ENCODE measurements around the gene ADAMTS6.

Gene ADAMTS6

DNA sequence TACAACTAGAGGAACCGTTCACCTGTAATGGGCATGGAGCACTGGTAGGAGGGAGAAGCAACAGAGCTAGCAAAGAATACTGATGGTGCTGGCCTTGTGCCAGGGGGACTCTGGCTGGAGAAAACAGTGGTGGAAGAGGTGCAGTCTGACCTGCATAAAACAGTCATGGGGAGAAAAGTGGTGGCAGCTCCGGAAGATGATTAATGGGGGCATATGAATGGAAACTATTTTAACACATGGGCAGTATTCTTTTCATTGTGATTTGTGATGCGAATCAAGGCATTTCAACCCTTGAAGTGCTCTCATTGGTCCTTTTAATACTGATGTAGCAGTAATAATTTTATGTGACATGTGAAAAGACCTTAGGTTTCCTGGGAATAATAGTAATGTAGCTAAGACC is 219.6 kb downstream of the ADAMTS6 start:
- Histone ChIP-seq H3K4me3 (ENCODE audit: low read length in 2 of 2) (no peak overlapping the region), H2BK5ac (ENCODE audit: low read length) (no peak overlapping the region), H2AK5ac (ENCODE audit: low read depth, low read length) (no peak overlapping the region), H3K14ac (ENCODE audit: low read length) (no peak overlapping the region), H3K79me1 (ENCODE audit: low read depth, low read length) (no peaks in the 10 kb centered on the region), H3K27ac (replicated peaks; ENCODE audit: low read length) (no peak overlapping the region), H3K4ac (ENCODE audit: low read length) (no peak overlapping the region), H3K23ac (ENCODE audit: low read depth, low read length, poor library complexity) (no peak overlapping the region), H3K9me3 (replicated peaks in 1 of 2; ENCODE audit: control insufficient read depth in 2 of 2, insufficient read depth in 1 of 2, low read depth in 1 of 2, low read length in 2 of 2) (no peaks in the 10 kb centered on the region), H4K8ac (ENCODE audit: low read depth, low read length) (no peak overlapping the region), H2BK120ac (ENCODE audit: low read depth, low read length) (no peak overlapping the region), H3K4me2 (ENCODE audit: insufficient read depth, low read length, poor library complexity, severe bottlenecking) (no peak overlapping the region), H3K27me3 (ENCODE audit: control insufficient read depth in 3 of 3, insufficient read depth in 3 of 3, low read depth in 1 of 3, low read length in 3 of 3) (no peaks in the 10 kb centered on the region), H2BK12ac (ENCODE audit: low read length) (no peak overlapping the region), H3K18ac (ENCODE audit: low read length) (no peak overlapping the region), H3K9ac (ENCODE audit: low read depth, low read length, poor library complexity) (no peak overlapping the region), H2AFZ (ENCODE audit: low read length) (peak overlapping the region; percentile 70), H2BK15ac (ENCODE audit: low read length) (no peak overlapping the region), H3K36me3 (replicated peaks in 1 of 2; ENCODE audit: control insufficient read depth in 2 of 2, insufficient read depth in 2 of 2, low read length in 2 of 2) (peaks cover 0 to 2% of the 10 kb centered on the region in 2 donors), H3K4me1 (ENCODE audit: control insufficient read depth in 2 of 2, insufficient read depth in 1 of 2, low read depth in 1 of 2, low read length in 2 of 2) (peaks cover 2 to 10% of the 10 kb centered on the region in 2 donors), H4K91ac (ENCODE audit: low read depth, low read length, poor library complexity) (no peak overlapping the region)
- no peak for DNase-seq (ENCODE audit: low spot score)
- no CpG with 5 or more reads among the region's 3 CpGs for WGBS, 2 donors (ENCODE audit: extremely low coverage in 2 of 2, insufficient read length in 2 of 2, insufficient replicate concordance in 1 of 2)

DNA sequence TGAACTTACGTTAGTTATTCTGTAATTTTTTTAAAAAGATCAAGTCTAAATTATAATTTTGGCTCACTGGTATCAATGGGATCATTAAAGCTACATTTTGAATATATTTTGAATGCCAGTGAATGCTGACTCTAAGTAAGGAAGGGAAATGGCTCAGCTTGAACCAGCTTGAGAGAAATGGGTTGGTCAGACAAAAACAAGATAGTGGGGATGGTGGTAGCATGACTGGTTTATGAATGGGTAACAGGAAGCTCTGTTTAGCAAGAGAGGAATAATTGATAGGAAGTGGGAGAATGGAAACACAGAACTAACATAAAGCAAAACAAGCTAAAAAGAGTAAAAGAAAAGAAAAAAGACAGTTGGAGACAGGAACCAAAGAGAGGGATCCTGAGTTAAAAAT is 220.2 kb downstream of the ADAMTS6 start:
- WGBS, 2 donors (ENCODE audit: extremely low coverage in 2 of 2, insufficient read length in 2 of 2, insufficient replicate concordance in 1 of 2): no CpG with 5 or more reads among the region's 1 CpG

DNA sequence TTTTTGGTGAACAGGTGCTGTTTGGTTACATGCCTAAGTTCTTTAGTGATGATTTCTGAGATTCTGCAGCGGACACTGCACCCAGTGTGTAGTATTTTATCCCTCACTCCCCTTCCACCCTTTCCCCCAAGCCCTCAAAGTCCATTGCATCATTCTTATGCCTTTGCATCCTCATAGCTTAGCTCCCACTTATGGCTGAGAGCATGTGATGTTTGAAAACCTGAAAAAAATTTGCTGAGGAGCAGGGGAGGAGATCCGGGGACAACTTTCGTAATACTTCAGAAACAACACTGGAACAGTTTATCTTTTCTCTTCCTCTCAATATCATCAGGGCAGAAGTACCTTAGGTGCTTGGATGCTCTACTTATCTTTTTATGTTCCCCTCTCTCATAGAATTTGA is 226.4 kb downstream of the ADAMTS6 start:
- Histone ChIP-seq H3K4me1 (ENCODE audit: control insufficient read depth in 2 of 2, insufficient read depth in 1 of 2, low read depth in 1 of 2, low read length in 2 of 2) (no peaks in the 10 kb centered on the region), H3K27ac (replicated peaks; ENCODE audit: low read length) (no peak overlapping the region), H4K91ac (ENCODE audit: low read depth, low read length, poor library complexity) (no peak overlapping the region), H3K23ac (ENCODE audit: low read depth, low read length, poor library complexity) (no peak overlapping the region), H3K4me2 (ENCODE audit: insufficient read depth, low read length, poor library complexity, severe bottlenecking) (no peak overlapping the region), H2AK5ac (ENCODE audit: low read depth, low read length) (no peak overlapping the region), H3K4me3 (ENCODE audit: low read length in 2 of 2) (no peak overlapping the region), H3K9ac (ENCODE audit: low read depth, low read length, poor library complexity) (no peak overlapping the region), H2BK15ac (ENCODE audit: low read length) (no peak overlapping the region), H3K27me3 (ENCODE audit: control insufficient read depth in 3 of 3, insufficient read depth in 3 of 3, low read depth in 1 of 3, low read length in 3 of 3) (no peaks in the 10 kb centered on the region), H3K18ac (ENCODE audit: low read length) (no peak overlapping the region), H2BK120ac (ENCODE audit: low read depth, low read length) (no peak overlapping the region), H3K36me3 (replicated peaks in 1 of 2; ENCODE audit: control insufficient read depth in 2 of 2, insufficient read depth in 2 of 2, low read length in 2 of 2) (peaks cover 0 to 2% of the 10 kb centered on the region in 2 donors), H2BK5ac (ENCODE audit: low read length) (no peak overlapping the region), H3K4ac (ENCODE audit: low read length) (no peak overlapping the region), H2AFZ (ENCODE audit: low read length) (no peak overlapping the region), H3K9me3 (replicated peaks in 1 of 2; ENCODE audit: control insufficient read depth in 2 of 2, insufficient read depth in 1 of 2, low read depth in 1 of 2, low read length in 2 of 2) (no peaks in the 10 kb centered on the region), H4K8ac (ENCODE audit: low read depth, low read length) (no peak overlapping the region), H3K79me1 (ENCODE audit: low read depth, low read length) (no peaks in the 10 kb centered on the region), H3K14ac (ENCODE audit: low read length) (no peak overlapping the region), H2BK12ac (ENCODE audit: low read length) (no peak overlapping the region)
- WGBS, 2 donors (ENCODE audit: extremely low coverage in 2 of 2, insufficient read length in 2 of 2, insufficient replicate concordance in 1 of 2): no CpG with 5 or more reads among the region's 3 CpGs
- DNase-seq (ENCODE audit: low spot score): no peak

More for the DNA sequence above, 220.2 kb downstream of the ADAMTS6 start:
- no peak overlapping the region for H4K91ac ChIP-seq (ENCODE audit: low read depth, low read length, poor library complexity)
- H3K36me3 ChIP-seq (replicated peaks in 1 of 2; ENCODE audit: control insufficient read depth in 2 of 2, insufficient read depth in 2 of 2, low read length in 2 of 2): peaks cover 0 to 2% of the 10 kb centered on the region in 2 donors
- H3K9ac ChIP-seq (ENCODE audit: low read depth, low read length, poor library complexity): no peak overlapping the region
- H2AFZ ChIP-seq (ENCODE audit: low read length): no peak overlapping the region
- no peak overlapping the region for H3K27ac ChIP-seq (replicated peaks; ENCODE audit: low read length)
- H3K14ac ChIP-seq (ENCODE audit: low read length): no peak overlapping the region
- no peaks in the 10 kb centered on the region for H3K9me3 ChIP-seq (replicated peaks in 1 of 2; ENCODE audit: control insufficient read depth in 2 of 2, insufficient read depth in 1 of 2, low read depth in 1 of 2, low read length in 2 of 2)
- no peak overlapping the region for H3K18ac ChIP-seq (ENCODE audit: low read length)
- H3K4ac ChIP-seq (ENCODE audit: low read length): no peak overlapping the region
- H3K4me3 ChIP-seq (ENCODE audit: low read length in 2 of 2): no peak overlapping the region
- H2BK5ac ChIP-seq (ENCODE audit: low read length): no peak overlapping the region
- H3K4me1 ChIP-seq (ENCODE audit: control insufficient read depth in 2 of 2, insufficient read depth in 1 of 2, low read depth in 1 of 2, low read length in 2 of 2): peaks cover 2 to 10% of the 10 kb centered on the region in 2 donors
- no peaks in the 10 kb centered on the region for H3K79me1 ChIP-seq (ENCODE audit: low read depth, low read length)
- H3K4me2 ChIP-seq (ENCODE audit: insufficient read depth, low read length, poor library complexity, severe bottlenecking): no peak overlapping the region
- no peak overlapping the region for H2BK12ac ChIP-seq (ENCODE audit: low read length)
- H2BK120ac ChIP-seq (ENCODE audit: low read depth, low read length): no peak overlapping the region
- no peaks in the 10 kb centered on the region for H3K27me3 ChIP-seq (ENCODE audit: control insufficient read depth in 3 of 3, insufficient read depth in 3 of 3, low read depth in 1 of 3, low read length in 3 of 3)
- H2BK15ac ChIP-seq (ENCODE audit: low read length): no peak overlapping the region
- no peak overlapping the region for H4K8ac ChIP-seq (ENCODE audit: low read depth, low read length)
- no peak overlapping the region for H2AK5ac ChIP-seq (ENCODE audit: low read depth, low read length)
- no peak overlapping the region for H3K23ac ChIP-seq (ENCODE audit: low read depth, low read length, poor library complexity)
- no peak for DNase-seq (ENCODE audit: low spot score)

DNA sequence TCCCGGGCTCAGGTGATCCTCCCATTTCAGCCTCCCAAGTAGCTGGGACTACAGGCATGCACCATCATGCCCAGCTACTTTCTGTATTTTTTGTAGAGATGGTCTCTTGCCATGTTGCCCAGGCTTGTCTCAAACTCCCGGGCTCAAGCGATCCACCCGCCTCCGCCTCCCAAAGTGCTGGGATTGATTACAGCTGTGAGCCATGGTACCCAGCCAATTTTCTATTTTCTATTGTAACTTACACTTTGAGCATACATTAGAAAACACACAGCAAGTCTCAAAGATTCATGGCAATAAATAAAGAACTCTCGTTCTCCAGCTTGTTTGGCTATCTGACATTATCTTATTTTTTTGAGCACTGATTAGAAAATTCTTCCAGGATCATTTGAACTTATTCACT is 228.7 kb downstream of the ADAMTS6 start:
- H2AK5ac ChIP-seq (ENCODE audit: low read depth, low read length): no peak overlapping the region
- no peak overlapping the region for H3K18ac ChIP-seq (ENCODE audit: low read length)
- H2AFZ ChIP-seq (ENCODE audit: low read length): no peak overlapping the region
- no peak overlapping the region for H3K4me2 ChIP-seq (ENCODE audit: insufficient read depth, low read length, poor library complexity, severe bottlenecking)
- no peaks in the 10 kb centered on the region for H3K9me3 ChIP-seq (replicated peaks in 1 of 2; ENCODE audit: control insufficient read depth in 2 of 2, insufficient read depth in 1 of 2, low read depth in 1 of 2, low read length in 2 of 2)
- no peak overlapping the region for H3K23ac ChIP-seq (ENCODE audit: low read depth, low read length, poor library complexity)
- H4K91ac ChIP-seq (ENCODE audit: low read depth, low read length, poor library complexity): no peak overlapping the region
- H3K4ac ChIP-seq (ENCODE audit: low read length): no peak overlapping the region
- no peaks in the 10 kb centered on the region for H3K27me3 ChIP-seq (ENCODE audit: control insufficient read depth in 3 of 3, insufficient read depth in 3 of 3, low read depth in 1 of 3, low read length in 3 of 3)
- no peak overlapping the region for H3K4me3 ChIP-seq (ENCODE audit: low read length in 2 of 2)
- no peak for DNase-seq (ENCODE audit: low spot score)
- WGBS, 2 donors (ENCODE audit: extremely low coverage in 2 of 2, insufficient read length in 2 of 2, insufficient replicate concordance in 1 of 2): no CpG with 5 or more reads among the region's 6 CpGs
- no peak overlapping the region for H3K27ac ChIP-seq (replicated peaks; ENCODE audit: low read length)
- H2BK5ac ChIP-seq (ENCODE audit: low read length): no peak overlapping the region
- no peak overlapping the region for H2BK120ac ChIP-seq (ENCODE audit: low read depth, low read length)
- H3K14ac ChIP-seq (ENCODE audit: low read length): no peak overlapping the region
- H4K8ac ChIP-seq (ENCODE audit: low read depth, low read length): no peak overlapping the region
- no peak overlapping the region for H3K9ac ChIP-seq (ENCODE audit: low read depth, low read length, poor library complexity)
- H2BK15ac ChIP-seq (ENCODE audit: low read length): no peak overlapping the region
- no peaks in the 10 kb centered on the region for H3K79me1 ChIP-seq (ENCODE audit: low read depth, low read length)
- no peaks in the 10 kb centered on the region for H3K4me1 ChIP-seq (ENCODE audit: control insufficient read depth in 2 of 2, insufficient read depth in 1 of 2, low read depth in 1 of 2, low read length in 2 of 2)
- H2BK12ac ChIP-seq (ENCODE audit: low read length): no peak overlapping the region
- H3K36me3 ChIP-seq (replicated peaks in 1 of 2; ENCODE audit: control insufficient read depth in 2 of 2, insufficient read depth in 2 of 2, low read length in 2 of 2): no peaks in the 10 kb centered on the region
